HG03457 (cell line): Measurements from ENCODE around the gene TTLL10.

Experiments
- ATAC-seq: cut with Tn5 transposase; IDR thresholded peaks from one replicate; pipeline ENCODE4 v1.9.1; 2021; ENCODE audit warnings: moderate number of reproducible peaks; ENCODE audit not compliant: unreplicated experiment

TTLL10 gene

GRCh38 chr1:1173793-1174415, at the start of gene TTLL10:
Gene TTLL10, plus strand, starts transcription at chr1:1173880. Its CDS starts 5,336 bp downstream, at chr1:1179216.
- no peak for ATAC-seq

- ATAC-seq: no peak
These were observed 49.2 kb upstream of the TTLL10 start for GRCh38 chr1:1124508-1124785.

- no peak for ATAC-seq
These were observed 48.7 kb upstream of the TTLL10 start for GRCh38 chr1:1124786-1125642.

GRCh38 chr1:1125945-1126344, 47.7 kb upstream of the TTLL10 start:
- no peak for ATAC-seq

GRCh38 chr1:1127551-1128451, 45.9 kb upstream of the TTLL10 start:
- no peak for ATAC-seq

- ATAC-seq: no peak
These were observed 45.1 kb upstream of the TTLL10 start for GRCh38 chr1:1128454-1129139.

DNA sequence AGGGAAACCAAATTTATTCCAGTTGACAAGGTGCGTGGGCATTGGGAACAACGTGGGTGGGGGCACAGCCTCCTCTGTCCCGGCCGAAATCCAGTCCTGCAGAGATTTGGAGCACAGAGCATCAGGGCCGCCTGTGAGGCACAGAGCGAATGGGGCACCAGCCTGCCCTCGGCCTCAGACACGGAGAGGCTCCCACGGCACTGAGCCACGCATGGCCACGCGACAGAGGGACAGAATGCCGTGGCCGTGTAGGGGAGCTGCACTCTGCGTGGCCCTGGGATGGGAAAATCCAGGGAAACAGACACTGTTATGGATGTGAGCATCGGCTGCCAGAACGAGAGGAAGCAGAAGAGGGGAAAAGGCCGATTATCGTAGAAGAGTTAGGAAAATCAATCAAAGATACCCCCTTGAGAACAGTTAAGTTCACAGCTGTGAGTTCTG, 44.3 kb upstream of the TTLL10 start:
- no peak for ATAC-seq

DNA sequence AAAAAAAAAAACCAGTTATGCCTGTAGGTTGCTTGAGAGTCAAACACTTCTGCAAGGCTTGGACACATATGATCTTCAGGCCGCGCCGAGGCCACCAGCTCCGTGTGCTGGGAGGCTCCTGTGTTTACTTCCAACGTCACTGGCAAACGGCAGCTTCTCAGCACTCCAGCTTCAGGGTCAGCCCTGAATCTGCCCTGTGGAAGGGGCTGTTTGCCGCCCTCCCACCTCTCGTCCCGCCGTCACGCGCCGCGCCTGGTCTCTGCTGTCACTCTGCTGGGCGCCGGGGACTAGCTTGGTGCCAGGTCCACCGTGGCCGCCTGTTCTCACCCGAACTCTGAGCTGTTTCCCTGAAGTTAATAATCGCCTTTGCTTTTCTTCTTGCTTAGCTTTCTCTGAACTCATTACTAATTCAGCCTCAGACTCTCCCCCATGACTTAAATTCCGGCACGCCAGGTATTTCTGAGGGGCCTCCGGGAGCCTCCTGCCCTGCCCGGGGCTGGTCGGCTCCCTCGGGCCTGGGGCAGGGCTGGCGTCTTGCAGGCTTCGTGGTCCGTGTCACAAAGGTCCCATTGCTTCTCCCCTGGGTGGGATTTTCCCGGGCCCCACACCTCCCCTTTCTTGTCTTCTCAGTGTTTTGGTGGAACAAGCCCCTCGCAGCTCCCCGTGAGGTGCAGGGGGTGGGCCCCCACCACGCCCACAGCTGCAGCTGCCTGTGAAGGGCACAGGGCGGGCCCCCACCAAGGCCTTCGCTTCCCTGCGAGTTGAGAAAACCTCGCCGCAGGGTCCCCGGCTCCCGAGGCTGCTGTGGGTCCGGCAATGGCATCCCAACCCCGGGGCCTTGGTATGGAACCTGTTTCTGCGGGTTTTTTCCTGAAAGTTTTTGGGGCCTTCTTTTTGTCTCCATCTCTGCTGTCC, 43.2 kb upstream of the TTLL10 start:
- ATAC-seq: no peak

DNA sequence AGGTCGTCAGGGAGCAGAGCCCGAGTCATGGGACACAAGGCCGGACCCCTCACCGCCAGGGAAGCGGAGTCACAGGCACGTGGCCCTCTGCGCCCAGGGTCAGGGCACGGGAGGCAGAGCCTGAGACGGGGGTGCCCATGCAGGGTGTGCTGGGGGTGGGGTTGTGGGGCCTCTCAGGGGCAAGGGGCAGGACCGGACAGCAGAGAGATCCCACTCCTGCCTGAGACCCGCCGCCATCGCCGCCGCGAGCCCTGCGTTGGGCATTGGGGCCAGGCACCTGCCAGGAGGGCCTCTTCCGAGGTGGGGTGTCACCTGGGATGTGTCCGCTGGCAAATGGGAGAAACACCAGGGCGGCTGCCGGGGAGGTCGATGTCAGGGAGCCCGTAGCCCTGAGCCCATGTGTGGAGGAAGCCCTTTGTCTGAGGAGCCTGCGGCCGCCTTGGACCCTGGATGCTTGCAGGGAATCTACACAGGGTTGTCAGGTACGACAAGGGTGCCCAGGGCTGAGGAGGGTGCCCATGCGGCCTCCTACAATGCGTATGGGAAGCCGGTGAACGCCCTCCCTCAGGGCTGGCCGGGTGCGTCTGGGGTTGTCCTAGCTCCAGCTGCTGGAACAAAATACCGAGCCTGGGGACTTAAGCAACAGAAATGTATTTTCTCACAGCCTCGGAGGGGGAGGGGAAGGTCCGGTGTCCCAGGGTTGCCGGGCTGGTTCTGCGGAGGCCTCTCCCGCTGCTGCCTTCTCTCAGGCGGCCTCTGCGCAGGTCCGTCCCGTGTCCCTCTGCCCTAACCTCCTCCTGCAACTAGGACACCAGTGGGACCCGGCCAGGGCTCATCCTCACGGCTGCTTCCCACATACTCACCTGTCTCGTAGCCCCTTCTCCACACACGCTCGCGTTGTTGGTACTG, 41.4 kb upstream of the TTLL10 start:
- ATAC-seq: no peak

GRCh38 chr1:1132956-1133750, 40.5 kb upstream of the TTLL10 start:
- no peak for ATAC-seq

DNA sequence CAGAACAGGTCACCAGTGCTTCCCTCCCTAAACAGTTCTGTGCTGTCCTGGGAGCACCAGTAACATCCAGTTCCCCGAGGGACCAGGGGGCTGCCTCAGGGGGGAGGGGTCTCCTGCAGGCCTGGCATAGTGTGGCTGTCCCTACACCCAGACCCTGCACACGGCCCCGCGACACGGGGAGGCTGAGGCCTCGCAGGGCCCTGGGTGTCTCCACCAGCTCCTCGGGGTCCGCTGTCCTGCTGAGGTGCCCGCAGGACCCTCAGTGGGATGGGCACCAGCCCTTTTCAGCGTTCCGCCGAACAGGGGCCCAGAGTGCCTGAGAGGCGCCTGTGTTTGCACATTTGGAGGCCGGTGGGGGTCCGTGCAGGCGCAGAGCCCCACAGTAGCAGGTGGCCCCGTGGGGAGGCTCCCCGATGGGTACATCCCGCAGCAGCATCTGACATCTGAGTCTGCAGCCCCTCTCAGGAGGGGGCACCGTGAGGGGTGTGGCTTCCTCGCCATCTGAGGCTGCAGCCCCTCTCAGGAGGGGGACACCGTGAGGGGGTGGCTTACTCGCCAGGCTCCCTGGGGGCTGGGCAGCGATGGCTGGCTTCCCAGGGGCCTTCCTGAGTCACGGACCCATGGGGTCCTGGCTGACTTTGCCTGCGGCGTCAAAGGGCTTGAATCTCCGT, 39.2 kb upstream of the TTLL10 start:
- ATAC-seq: no peak

GRCh38 chr1:1135339-1136136, 38.1 kb upstream of the TTLL10 start:
- ATAC-seq: no peak

DNA sequence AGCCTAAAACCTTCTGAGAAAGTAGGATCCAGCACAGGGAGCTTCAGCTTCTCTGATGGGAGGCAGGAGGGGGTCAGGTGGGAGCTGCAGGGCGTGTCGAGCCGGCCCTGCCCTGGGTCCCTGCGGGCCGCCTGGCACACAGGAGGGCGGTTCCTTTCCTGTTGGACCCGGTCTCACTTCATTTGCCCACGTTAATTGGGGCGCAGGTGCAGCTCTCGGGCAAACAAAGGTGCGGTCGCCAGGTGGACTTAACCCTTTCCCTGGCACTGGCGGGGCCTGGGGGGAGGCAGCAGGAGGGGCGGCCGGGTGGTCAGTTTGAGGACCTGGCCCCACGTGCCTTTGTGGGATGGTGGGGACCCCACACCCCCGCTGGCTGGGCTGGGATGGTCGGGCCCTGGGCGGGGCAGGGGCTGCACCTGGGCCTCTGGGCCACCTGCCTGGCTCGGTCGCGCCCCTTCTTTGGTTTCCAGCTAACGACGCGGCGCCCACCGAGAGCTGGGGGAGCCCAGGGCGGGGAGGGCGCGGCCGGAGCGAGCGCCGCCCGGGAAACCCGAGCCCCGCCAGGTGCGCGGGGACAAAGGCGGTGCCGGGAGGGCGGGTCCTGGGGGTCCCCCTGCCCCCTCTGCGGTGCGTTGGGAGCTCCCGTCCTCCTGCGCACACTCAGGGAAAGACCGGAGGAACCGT, 37.0 kb upstream of the TTLL10 start:
- ATAC-seq: no peak

DNA sequence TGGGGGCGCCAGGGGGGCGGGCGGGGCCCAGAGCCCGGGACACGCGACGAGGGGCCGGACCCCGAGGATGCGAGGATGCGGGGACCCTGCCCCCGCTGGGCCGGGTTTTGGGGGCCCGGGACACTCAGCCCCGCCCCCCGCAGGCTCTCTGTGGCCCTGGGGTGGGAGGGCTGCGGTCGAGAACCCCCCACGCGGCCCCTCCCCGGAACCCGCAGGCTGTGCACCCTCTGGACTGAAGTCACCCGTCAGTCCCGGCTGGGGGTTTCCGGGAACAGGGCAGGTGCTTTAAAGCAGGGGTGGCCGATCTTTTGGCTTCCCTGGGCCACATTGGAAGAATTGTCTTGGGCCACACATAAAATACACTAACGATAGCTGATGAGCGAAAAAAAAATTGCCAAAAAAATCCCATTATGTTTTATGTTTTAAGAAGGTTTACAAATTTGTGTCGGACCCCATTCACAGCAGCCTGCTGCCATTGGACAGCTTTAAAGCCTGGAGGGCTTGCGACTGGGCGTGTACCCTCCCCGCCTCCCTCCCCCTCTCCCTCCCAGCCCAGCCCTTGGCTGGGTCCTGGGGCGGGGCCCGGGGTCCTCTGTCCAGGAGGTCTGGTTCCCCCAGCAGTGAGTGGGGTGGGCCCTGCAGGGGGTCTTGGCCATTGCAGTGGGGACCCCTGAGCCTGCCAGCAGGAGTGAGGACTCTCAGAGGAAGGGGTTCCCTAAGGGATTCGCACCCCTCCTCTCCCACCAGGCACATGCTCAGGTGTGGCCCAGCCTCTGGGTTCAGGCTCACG, 36.2 kb upstream of the TTLL10 start:
- no peak for ATAC-seq

DNA sequence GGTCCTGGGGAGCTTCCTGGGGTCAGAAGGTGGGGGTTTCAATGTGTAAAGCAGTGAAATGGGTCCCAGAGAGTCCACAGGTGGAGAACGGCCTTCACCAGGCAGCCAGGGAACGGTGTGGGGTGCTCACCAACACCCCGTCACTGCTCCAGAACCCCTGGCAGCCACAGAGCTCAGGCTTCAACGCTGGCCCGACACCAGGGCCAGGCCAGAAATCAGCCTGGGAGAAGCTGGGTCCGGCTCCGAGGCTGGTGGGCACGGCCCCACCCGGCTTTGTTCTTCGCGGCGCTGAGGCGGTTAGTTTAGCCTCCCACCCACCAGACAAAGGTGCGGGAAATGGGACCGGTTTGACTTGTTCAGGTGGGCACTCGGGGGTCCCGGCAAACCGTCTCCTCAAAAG, 33.0 kb upstream of the TTLL10 start:
- ATAC-seq: no peak
